ENCODE data around the gene PSME3IP1. TPM values are rescaled to one million over a fixed set of nuclear protein-coding genes. Genes with fewer than 3 reads are reported as not detected.

Gene PSME3IP1
- polyA plus RNA-seq, 1 donor (not counting 4 experiments of a cell fraction or from before 2014, with no cell fraction given), result 75.7 TPM

DNA sequence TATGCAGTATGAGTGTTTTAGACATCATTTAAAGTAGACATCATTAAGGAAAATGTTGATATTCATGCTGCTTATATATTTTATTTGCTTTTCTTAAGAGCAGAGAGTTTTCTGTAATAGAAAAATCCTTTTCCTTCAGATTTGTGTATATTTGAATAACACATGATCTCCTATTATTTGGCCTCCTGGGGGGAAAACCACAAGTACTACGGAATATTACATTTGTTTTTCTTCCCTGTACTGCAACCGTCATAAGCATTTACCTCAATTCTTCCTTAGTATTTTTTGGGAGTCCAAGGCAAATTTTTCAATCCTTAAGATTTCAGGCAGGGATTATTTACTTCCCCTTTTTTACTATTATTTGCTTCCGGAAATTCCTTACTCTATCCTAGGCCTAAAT, 6.3 kb upstream of the PSME3IP1 start:
- Histone ChIP-seq H3K79me2 (ENCODE audit: control insufficient read depth, insufficient read depth, low read length) (peaks cover 88% of the 10 kb centered on the region), H3K4me2 (ENCODE audit: control insufficient read depth, extremely low read depth, insufficient read depth, low read depth, low read length) (no peak overlapping the region), H3K4me3 (ENCODE audit: control insufficient read depth in 2 of 3, extremely low read depth in 1 of 3, insufficient read depth in 2 of 3, low read depth in 1 of 3, low read length in 3 of 3) (no peak overlapping the region), H3K27ac (ENCODE audit: control insufficient read depth, insufficient read depth, low read length) (no peak overlapping the region), H3K36me3 (ENCODE audit: control insufficient read depth in 2 of 2, extremely low read depth in 1 of 2, insufficient read depth in 2 of 2, low read length in 2 of 2) (peaks cover 3 to 5% of the 10 kb centered on the region in 2 experiments), H2AFZ (ENCODE audit: control insufficient read depth, low read length) (no peak overlapping the region), H3K4me1 (ENCODE audit: control insufficient read depth, extremely low read depth, insufficient read depth, low read length) (peaks cover 60% of the 10 kb centered on the region), H3K27me3 (ENCODE audit: control insufficient read depth, extremely low read depth, insufficient read depth, low read length) (no peaks in the 10 kb centered on the region), H3K9me1 (ENCODE audit: control insufficient read depth, extremely low read depth, insufficient read depth, low read length) (no peaks in the 10 kb centered on the region), H3K9me3 (ENCODE audit: control insufficient read depth, low read depth, low read length) (no peaks in the 10 kb centered on the region), H4K20me1 (ENCODE audit: control insufficient read depth, extremely low read depth, insufficient read depth, low read length) (no peaks in the 10 kb centered on the region), H3K9ac (ENCODE audit: control insufficient read depth, extremely low read depth, insufficient read depth, low read length) (no peak overlapping the region)
- dilution Hi-C loops (cut with MboI; ENCODE audit: extremely low pct_ligation_motif_present, low sequenced_read_pairs), result no loop called here
- FAIRE-seq, result no peak
- TF ChIP-seq EZH2 (IDR thresholded peaks at IDR 0.05; ENCODE audit: low read length), result no peak
- TF ChIP-seq, protein P1, sequence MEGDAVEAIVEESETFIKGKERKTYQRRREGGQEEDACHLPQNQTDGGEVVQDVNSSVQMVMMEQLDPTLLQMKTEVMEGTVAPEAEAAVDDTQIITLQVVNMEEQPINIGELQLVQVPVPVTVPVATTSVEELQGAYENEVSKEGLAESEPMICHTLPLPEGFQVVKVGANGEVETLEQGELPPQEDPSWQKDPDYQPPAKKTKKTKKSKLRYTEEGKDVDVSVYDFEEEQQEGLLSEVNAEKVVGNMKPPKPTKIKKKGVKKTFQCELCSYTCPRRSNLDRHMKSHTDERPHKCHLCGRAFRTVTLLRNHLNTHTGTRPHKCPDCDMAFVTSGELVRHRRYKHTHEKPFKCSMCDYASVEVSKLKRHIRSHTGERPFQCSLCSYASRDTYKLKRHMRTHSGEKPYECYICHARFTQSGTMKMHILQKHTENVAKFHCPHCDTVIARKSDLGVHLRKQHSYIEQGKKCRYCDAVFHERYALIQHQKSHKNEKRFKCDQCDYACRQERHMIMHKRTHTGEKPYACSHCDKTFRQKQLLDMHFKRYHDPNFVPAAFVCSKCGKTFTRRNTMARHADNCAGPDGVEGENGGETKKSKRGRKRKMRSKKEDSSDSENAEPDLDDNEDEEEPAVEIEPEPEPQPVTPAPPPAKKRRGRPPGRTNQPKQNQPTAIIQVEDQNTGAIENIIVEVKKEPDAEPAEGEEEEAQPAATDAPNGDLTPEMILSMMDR (optimal IDR thresholded peaks at IDR 0.05 in 1 of 3, IDR thresholded peaks at IDR 0.05 in 1 of 3, conservative IDR thresholded peaks at IDR 0.05 in 1 of 3; ENCODE audit: extremely low read depth in 1 of 3, insufficient read depth in 2 of 3, low read length in 3 of 3), result no peak
- DNase-seq (ENCODE audit: low read depth, low spot score), result no peak

DNA sequence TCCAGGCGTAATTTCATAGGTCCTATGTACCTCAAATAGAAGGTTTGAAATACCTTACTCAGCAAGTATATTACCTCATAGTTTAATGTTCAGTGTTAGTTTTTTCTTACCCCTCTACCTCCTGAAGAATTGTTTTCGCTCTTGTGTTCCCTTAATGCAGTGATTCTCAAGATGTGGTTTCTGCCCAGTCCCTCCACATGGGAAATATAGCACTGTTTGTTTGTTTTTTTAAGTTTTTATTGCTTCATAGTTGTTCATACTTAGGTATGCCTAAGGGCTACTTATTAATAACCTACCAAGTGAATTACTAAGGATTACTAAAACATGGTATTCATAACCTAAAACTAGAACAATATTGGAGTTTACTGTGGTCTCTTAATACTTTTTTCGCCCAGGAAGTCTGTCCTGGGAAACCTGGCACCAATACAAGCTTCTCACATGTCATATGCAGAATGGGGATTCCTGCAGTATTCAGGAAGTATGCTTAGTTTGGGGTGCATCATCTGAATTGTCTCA, 5.3 kb upstream of the PSME3IP1 start:
- Histone ChIP-seq H3K4me3 (ENCODE audit: control insufficient read depth in 2 of 3, extremely low read depth in 1 of 3, insufficient read depth in 2 of 3, low read depth in 1 of 3, low read length in 3 of 3) (peak overlapping the region in 1 of 3 experiments; percentile 19), H3K4me1 (ENCODE audit: control insufficient read depth, extremely low read depth, insufficient read depth, low read length) (peaks cover 60% of the 10 kb centered on the region), H3K9me1 (ENCODE audit: control insufficient read depth, extremely low read depth, insufficient read depth, low read length) (no peaks in the 10 kb centered on the region), H3K9ac (ENCODE audit: control insufficient read depth, extremely low read depth, insufficient read depth, low read length) (peak overlapping the region; percentile 31), H3K9me3 (ENCODE audit: control insufficient read depth, low read depth, low read length) (no peaks in the 10 kb centered on the region), H3K36me3 (ENCODE audit: control insufficient read depth in 2 of 2, extremely low read depth in 1 of 2, insufficient read depth in 2 of 2, low read length in 2 of 2) (peaks cover under 1 to 3% of the 10 kb centered on the region in 2 experiments), H3K27me3 (ENCODE audit: control insufficient read depth, extremely low read depth, insufficient read depth, low read length) (no peaks in the 10 kb centered on the region), H4K20me1 (ENCODE audit: control insufficient read depth, extremely low read depth, insufficient read depth, low read length) (no peaks in the 10 kb centered on the region), H3K27ac (ENCODE audit: control insufficient read depth, insufficient read depth, low read length) (peak overlapping the region; percentile 27), H2AFZ (ENCODE audit: control insufficient read depth, low read length) (no peak overlapping the region), H3K79me2 (ENCODE audit: control insufficient read depth, insufficient read depth, low read length) (peaks cover 87% of the 10 kb centered on the region), H3K4me2 (ENCODE audit: control insufficient read depth, extremely low read depth, insufficient read depth, low read depth, low read length) (peak overlapping the region; percentile 33)
- no peak for DNase-seq (ENCODE audit: low read depth, low spot score)
- dilution Hi-C loops (cut with MboI; ENCODE audit: extremely low pct_ligation_motif_present, low sequenced_read_pairs), result no loop called here
- no peak for TF ChIP-seq EZH2 (IDR thresholded peaks at IDR 0.05; ENCODE audit: low read length)
- TF ChIP-seq, protein P1 (optimal IDR thresholded peaks at IDR 0.05 in 1 of 3, IDR thresholded peaks at IDR 0.05 in 1 of 3, conservative IDR thresholded peaks at IDR 0.05 in 1 of 3; ENCODE audit: extremely low read depth in 1 of 3, insufficient read depth in 2 of 3, low read length in 3 of 3), result no peak
- no peak for FAIRE-seq
